ENCODE measurements around the gene STEAP4. TPM values are rescaled to one million over a fixed set of nuclear protein-coding genes. Genes with fewer than 3 reads are reported as not detected.

The STEAP4 gene
- total RNA-seq, 1 experiment from 2014 or later = 0.17 TPM

GRCh38 chr7:88229302-88229995 is 77.2 kb downstream of the STEAP4 start:
- POLR2A ChIA-PET = no interaction called here
- ATAC-seq (no peak), DNase-seq (ENCODE audit: low spot score) (no peak)
- TF ChIP-seq SP1 (CRISPR knock-in tag; conservative IDR thresholded peaks at IDR 0.05) (no peak), ZNF138 (CRISPR knock-in tag; conservative IDR thresholded peaks at IDR 0.05) (no peak), HMGA2 (CRISPR knock-in tag; IDR thresholded peaks at IDR 0.05) (no peak), AR (CRISPR knock-in tag; IDR thresholded peaks at IDR 0.05) (no peak)
- TF ChIP-seq, protein P1, sequence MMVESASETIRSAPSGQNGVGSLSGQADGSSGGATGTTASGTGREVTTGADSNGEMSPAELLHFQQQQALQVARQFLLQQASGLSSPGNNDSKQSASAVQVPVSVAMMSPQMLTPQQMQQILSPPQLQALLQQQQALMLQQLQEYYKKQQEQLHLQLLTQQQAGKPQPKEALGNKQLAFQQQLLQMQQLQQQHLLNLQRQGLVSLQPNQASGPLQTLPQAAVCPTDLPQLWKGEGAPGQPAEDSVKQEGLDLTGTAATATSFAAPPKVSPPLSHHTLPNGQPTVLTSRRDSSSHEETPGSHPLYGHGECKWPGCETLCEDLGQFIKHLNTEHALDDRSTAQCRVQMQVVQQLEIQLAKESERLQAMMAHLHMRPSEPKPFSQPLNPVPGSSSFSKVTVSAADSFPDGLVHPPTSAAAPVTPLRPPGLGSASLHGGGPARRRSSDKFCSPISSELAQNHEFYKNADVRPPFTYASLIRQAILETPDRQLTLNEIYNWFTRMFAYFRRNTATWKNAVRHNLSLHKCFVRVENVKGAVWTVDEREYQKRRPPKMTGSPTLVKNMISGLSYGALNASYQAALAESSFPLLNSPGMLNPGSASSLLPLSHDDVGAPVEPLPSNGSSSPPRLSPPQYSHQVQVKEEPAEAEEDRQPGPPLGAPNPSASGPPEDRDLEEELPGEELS (CRISPR knock-in tag; IDR thresholded peaks at IDR 0.05) = no peak
- TF ChIP-seq, protein P2, sequence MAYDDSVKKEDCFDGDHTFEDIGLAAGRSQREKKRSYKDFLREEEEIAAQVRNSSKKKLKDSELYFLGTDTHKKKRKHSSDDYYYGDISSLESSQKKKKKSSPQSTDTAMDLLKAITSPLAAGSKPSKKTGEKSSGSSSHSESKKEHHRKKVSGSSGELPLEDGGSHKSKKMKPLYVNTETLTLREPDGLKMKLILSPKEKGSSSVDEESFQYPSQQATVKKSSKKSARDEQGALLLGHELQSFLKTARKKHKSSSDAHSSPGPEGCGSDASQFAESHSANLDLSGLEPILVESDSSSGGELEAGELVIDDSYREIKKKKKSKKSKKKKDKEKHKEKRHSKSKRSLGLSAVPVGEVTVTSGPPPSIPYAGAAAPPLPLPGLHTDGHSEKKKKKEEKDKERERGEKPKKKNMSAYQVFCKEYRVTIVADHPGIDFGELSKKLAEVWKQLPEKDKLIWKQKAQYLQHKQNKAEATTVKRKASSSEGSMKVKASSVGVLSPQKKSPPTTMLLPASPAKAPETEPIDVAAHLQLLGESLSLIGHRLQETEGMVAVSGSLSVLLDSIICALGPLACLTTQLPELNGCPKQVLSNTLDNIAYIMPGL (CRISPR knock-in tag; IDR thresholded peaks at IDR 0.05) = no peak
- Mint-ChIP-seq H3K9me3 (no peaks in the 10 kb centered on the region; the same call in 1 of the 2 replicates), H3K4me1 (no peaks in the 10 kb centered on the region), H3K36me3 (no peaks in the 10 kb centered on the region), H3K27me3 (ENCODE audit: low read depth) (no peaks in the 10 kb centered on the region), H3K27ac (no peak overlapping the region), H3K4me3 (no peak overlapping the region)
- CTCF ChIA-PET = interaction anchor here (1.2 kb wide), 1 partner anchor 9 kb away, joined by 3 read pairs; no protein-coding TSS in a partner anchor

DNA sequence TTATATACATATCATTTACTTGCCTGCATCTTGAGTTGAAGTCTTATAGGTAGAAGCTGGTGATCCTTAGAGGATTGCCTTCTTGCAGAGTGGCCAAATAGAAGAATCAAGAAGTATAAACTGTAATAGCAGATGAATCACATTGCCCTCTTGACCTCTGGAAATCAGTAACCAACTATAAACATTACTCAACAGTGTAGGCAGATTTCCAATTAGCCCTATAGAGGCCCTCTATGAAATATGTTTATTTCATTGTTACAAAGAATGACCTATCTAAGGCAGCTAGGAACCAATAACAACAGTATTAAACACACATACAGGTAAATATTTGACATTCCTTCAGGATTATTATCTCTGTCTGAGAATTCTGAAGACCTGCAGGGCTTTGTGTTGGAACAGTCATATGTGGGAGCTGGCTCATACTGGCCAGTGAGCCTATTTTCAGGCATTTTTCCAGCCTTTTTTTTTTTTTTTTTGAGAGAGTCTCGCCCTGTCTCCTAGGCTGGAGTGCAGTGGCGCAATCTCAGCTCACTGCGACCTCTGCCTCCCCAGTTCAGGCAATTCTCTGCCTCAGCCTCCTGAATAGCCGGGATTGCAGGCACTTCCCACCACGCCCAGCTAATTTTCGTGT is 79.7 kb downstream of the STEAP4 start:
- no peak for TF ChIP-seq ZNF138 (CRISPR knock-in tag; conservative IDR thresholded peaks at IDR 0.05)
- TF ChIP-seq TEAD1 (CRISPR knock-in tag; IDR thresholded peaks at IDR 0.05) = no peak
- Mint-ChIP-seq H3K4me3 (no peak overlapping the region), H3K36me3 (no peaks in the 10 kb centered on the region), H3K9me3 (no peaks in the 10 kb centered on the region; the same call in 1 of the 2 replicates), H3K27me3 (ENCODE audit: low read depth) (no peaks in the 10 kb centered on the region), H3K4me1 (no peaks in the 10 kb centered on the region), H3K27ac (no peak overlapping the region)
- ATAC-seq (no peak), DNase-seq (ENCODE audit: low spot score) (no peak)
- ChIA-PET POLR2A (interaction anchor here (0.7 kb wide), 1 partner anchor 464 kb away, joined by 4 read pairs; no protein-coding TSS in a partner anchor), CTCF (no interaction called here)

- DNase-seq (ENCODE audit: low spot score) (no peak), ATAC-seq (no peak)
- POLR2A ChIA-PET = no interaction called here
- Mint-ChIP-seq H3K27ac (no peak overlapping the region), H3K4me1 (peaks cover 2% of the 10 kb centered on the region), H3K9me3 (no peaks in the 10 kb centered on the region; the same call in 1 of the 2 replicates), H3K4me3 (no peak overlapping the region), H3K27me3 (ENCODE audit: low read depth) (no peaks in the 10 kb centered on the region), H3K36me3 (no peaks in the 10 kb centered on the region)
- CTCF ChIA-PET = no interaction called here
- TF ChIP-seq ZNF532 (CRISPR knock-in tag; IDR thresholded peaks at IDR 0.05; ENCODE audit: borderline replicate concordance) (no peak), SP1 (CRISPR knock-in tag; conservative IDR thresholded peaks at IDR 0.05) (no peak), CREM (CRISPR knock-in tag; IDR thresholded peaks at IDR 0.05) (no peak), CREB1 (CRISPR knock-in tag; IDR thresholded peaks at IDR 0.05) (no peak), NFE2L1 (CRISPR knock-in tag; IDR thresholded peaks at IDR 0.05) (no peak), TP53 (CRISPR knock-in tag; IDR thresholded peaks at IDR 0.05) (no peak)
- TF ChIP-seq, protein P3, sequence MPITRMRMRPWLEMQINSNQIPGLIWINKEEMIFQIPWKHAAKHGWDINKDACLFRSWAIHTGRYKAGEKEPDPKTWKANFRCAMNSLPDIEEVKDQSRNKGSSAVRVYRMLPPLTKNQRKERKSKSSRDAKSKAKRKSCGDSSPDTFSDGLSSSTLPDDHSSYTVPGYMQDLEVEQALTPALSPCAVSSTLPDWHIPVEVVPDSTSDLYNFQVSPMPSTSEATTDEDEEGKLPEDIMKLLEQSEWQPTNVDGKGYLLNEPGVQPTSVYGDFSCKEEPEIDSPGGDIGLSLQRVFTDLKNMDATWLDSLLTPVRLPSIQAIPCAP (CRISPR knock-in tag; IDR thresholded peaks at IDR 0.05) = no peak
- TF ChIP-seq, protein P4, sequence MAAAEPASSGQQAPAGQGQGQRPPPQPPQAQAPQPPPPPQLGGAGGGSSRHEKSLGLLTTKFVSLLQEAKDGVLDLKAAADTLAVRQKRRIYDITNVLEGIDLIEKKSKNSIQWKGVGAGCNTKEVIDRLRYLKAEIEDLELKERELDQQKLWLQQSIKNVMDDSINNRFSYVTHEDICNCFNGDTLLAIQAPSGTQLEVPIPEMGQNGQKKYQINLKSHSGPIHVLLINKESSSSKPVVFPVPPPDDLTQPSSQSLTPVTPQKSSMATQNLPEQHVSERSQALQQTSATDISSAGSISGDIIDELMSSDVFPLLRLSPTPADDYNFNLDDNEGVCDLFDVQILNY (CRISPR knock-in tag; IDR thresholded peaks at IDR 0.05) = no peak
- TF ChIP-seq, protein P5, sequence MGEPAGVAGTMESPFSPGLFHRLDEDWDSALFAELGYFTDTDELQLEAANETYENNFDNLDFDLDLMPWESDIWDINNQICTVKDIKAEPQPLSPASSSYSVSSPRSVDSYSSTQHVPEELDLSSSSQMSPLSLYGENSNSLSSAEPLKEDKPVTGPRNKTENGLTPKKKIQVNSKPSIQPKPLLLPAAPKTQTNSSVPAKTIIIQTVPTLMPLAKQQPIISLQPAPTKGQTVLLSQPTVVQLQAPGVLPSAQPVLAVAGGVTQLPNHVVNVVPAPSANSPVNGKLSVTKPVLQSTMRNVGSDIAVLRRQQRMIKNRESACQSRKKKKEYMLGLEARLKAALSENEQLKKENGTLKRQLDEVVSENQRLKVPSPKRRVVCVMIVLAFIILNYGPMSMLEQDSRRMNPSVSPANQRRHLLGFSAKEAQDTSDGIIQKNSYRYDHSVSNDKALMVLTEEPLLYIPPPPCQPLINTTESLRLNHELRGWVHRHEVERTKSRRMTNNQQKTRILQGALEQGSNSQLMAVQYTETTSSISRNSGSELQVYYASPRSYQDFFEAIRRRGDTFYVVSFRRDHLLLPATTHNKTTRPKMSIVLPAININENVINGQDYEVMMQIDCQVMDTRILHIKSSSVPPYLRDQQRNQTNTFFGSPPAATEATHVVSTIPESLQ (CRISPR knock-in tag; IDR thresholded peaks at IDR 0.05) = no peak
These were observed 80.5 kb downstream of the STEAP4 start for GRCh38 chr7:88226201-88226600.
